Measurements from ENCODE around the gene SCAPER.

SCAPER gene

GRCh38 chr15:76495487-76495886 lies 409.7 kb downstream of the SCAPER start:
- ChIA-PET POLR2A (no interaction called here), CTCF (no interaction called here)
- TF ChIP-seq CTCF (IDR thresholded peaks at IDR 0.05; ENCODE audit: insufficient read depth, low read length, missing control alignments), result no peak
- DNase-seq (ENCODE audit: low read depth, low spot score), result no peak
- no peak overlapping the region for H3K4me3 ChIP-seq (ENCODE audit: low read depth, low read length)

GRCh38 chr15:76492538-76492937 lies 412.6 kb downstream of the SCAPER start:
- CTCF ChIA-PET, result no interaction called here
- no peak for DNase-seq (ENCODE audit: low read depth, low spot score)
- no peak overlapping the region for H3K4me3 ChIP-seq (ENCODE audit: low read depth, low read length)
- no peak for TF ChIP-seq CTCF (IDR thresholded peaks at IDR 0.05; ENCODE audit: insufficient read depth, low read length, missing control alignments)
- POLR2A ChIA-PET, result no interaction called here

DNA sequence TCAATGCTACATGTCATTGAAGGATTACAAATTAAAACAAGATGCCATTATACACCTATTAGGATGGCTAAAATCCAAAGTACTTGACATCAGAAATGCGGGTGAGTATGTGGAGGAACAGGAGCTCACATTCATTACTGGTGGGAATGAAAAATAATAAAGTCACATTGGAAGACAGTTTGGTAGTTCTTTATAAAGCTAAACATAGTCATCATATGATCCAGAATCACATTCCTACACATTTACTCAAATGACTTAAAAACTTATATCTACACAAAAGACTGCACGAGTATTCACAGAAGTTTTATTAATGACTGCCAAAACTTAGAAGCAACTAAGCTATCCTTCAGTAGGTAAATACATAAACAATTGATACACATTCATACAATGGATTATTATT lies 421.4 kb downstream of the SCAPER start:
- TF ChIP-seq CTCF (IDR thresholded peaks at IDR 0.05; ENCODE audit: insufficient read depth, low read length, missing control alignments), result no peak
- no peak for DNase-seq (ENCODE audit: low read depth, low spot score)
- no peak overlapping the region for H3K4me3 ChIP-seq (ENCODE audit: low read depth, low read length)
- POLR2A ChIA-PET, result no interaction called here
- CTCF ChIA-PET, result no interaction called here

DNA sequence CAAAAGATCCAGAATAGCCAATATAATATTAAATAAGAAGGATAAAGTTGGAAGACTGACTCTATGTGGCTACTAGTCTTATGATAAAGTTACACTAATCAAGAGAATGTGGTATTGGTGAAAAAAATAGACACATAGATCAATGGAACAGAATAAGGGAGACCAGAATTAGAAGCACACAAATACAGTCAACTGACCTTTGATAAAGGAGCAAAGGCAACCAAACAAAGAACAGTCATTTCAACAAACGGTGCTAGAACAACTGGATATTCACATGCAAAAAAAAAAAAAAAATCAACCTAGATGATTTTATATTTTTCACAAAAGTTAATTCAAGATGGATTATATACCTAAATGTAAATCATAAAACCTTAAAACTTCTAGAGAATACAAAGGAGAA lies 422.1 kb downstream of the SCAPER start:
- no peak for TF ChIP-seq CTCF (IDR thresholded peaks at IDR 0.05; ENCODE audit: insufficient read depth, low read length, missing control alignments)
- ChIA-PET POLR2A (no interaction called here), CTCF (no interaction called here)
- no peak overlapping the region for H3K4me3 ChIP-seq (ENCODE audit: low read depth, low read length)
- DNase-seq (ENCODE audit: low read depth, low spot score), result no peak

DNA sequence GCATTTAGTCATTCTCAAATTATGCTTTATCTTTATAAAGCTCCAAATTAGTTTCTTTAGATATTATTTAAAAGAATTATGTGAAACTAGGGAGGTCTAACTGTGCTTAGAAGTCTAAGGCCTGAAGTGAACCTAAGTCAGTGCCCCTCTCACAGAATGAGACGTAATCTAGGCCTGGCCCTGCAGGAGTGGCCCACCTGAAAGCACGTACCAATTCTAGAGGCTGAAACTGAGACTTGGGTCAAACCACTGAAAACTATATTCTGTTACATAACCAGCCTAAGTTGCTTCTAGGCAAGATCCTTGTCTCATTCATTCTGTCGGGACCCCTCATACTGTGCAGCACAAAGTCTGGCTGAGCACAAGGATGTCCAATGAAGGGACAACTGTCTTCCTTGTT lies 424.9 kb downstream of the SCAPER start:
- no peak overlapping the region for H3K4me3 ChIP-seq (ENCODE audit: low read depth, low read length)
- no peak for TF ChIP-seq CTCF (IDR thresholded peaks at IDR 0.05; ENCODE audit: insufficient read depth, low read length, missing control alignments)
- ChIA-PET CTCF (no interaction called here), POLR2A (no interaction called here)
- DNase-seq (ENCODE audit: low read depth, low spot score), result no peak

DNA sequence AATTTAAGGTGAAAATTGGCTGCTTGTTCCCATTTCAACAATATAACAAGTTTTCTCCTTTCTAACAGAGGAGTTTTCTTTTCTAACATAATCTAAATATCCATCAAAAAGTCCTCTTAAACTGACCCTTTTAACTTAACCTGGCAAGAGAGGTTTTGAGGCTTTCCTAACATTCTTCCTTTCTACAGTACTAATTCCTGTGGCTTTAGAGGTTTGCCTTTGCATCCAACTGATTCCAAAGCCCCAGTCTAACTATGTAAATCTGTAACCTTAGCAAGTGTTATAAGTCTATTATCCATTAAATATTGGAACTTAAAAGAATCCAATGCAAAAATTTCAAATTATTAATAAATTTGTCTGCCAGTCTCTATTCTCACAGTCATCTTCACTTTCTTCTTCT lies 434.4 kb downstream of the SCAPER start:
- TF ChIP-seq CTCF (IDR thresholded peaks at IDR 0.05; ENCODE audit: insufficient read depth, low read length, missing control alignments), result no peak
- POLR2A ChIA-PET, result no interaction called here

More for the DNA sequence above, 434.4 kb downstream of the SCAPER start:
- H3K4me3 ChIP-seq (ENCODE audit: low read depth, low read length), result no peak overlapping the region
- no peak for DNase-seq (ENCODE audit: low read depth, low spot score)
- CTCF ChIA-PET, result no interaction called here
